ENCODE data around the gene ESR1. TPM values are rescaled to one million over a fixed set of nuclear protein-coding genes. Genes with fewer than 3 reads are reported as not detected.
A peak's percentile ranks its signal among the peaks of the same experiment; 100 is the strongest.
"Not testable (repeated sequence)": the region's sequence is repeated elsewhere in the genome, so short reads cannot be mapped to it uniquely, and the experiment has no call there.

Gene ESR1
- total RNA-seq, 1 donor from 2014 or later: under 0.01 TPM

DNA sequence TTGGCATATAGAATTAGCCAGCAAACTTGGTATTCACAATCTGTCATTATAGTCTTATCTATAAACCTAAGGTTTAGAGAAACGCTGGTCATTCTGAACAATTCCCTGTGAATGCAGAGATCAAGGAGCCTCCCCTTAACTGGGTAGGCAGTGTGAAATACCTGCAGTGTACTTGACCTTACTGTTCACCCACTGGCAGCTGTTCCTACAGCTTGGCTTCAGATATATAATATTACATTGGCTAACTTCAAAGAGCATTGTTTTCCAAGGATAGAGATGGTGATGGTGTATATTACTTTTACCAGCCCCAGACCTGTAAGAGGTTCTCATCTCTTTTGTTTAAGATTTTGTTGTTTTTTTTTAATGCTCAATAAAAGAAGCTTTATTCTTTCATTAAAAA is 168.3 kb downstream of the ESR1 start:
- no peak for DNase-seq (ENCODE audit: low read depth)

DNA sequence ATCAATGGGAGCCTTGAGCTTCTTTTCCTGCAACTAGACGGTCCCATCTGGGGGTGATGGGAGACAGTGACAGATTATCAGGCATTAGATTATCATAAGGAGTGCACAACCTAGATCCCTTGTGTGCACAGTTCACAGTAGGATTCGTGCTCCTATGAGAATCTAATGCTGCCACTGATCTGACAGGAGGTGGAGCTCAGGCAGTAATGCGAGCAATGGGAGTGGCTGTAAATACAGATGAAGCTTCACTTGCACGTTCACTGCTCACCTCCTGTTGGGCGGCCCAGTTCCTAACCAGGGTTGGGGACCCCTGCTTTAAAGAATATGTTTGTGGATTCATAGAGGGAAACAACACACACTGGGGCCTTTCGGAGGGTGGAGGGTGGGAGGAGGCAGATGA is 180.7 kb downstream of the ESR1 start:
- DNase-seq (ENCODE audit: low read depth): not testable (repeated sequence)

DNA sequence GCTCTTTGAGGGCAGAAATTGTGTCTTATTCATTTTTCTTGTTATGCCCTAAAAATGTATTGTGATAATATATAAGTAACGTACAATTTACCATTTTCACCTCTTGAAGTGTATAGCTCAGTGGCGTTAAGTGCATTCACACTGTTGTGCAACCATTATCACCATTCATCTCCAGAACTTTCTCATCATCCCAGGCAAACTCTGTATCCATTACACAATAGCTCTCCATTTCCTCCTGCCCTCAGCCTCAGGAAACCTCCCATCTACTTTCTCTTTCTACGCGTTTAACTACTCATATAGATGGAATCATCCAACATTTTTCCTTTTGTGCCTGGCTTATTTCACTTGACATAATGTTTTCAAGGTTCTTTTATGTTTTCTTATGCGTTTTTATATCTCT is 184.6 kb downstream of the ESR1 start:
- no peak for DNase-seq (ENCODE audit: low read depth)

DNA sequence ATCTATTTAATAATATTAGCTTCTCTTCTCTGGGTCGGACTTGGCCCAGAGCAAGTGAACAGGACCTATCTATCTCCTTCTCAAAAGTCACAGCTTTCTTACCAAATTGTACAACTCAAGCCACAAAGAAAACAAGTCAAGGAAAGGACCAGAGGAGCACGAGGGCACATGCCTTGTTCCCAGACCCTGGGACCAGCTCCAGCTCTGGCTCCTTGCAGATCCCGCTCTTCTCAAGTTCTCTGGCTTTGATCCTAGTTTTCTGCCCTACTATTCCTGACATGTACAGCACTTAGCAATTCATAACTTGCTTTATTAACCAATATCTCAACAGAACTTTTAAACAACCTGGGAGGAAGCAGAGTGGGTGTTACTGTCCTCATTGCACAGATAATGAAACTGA is 185.9 kb downstream of the ESR1 start:
- no peak for DNase-seq (ENCODE audit: low read depth)

DNA sequence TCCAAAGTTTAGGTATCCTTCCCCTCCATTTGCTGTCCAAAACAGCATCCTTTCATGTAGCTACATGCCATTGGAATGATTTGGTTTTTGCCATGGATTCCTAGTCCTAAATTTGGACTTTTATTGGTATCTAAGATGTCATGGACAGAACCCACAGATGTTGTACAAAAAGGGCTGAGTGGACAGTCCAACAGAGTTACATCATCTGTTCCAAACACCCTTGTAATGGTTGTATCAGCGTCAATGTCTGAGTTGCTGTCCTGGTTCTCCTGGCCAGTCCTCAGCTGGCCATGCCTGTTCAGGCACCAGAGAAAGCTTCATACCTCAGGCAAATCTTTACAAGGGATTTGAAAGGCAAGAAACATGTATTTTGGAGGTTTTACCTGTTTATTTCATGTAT is 191.3 kb downstream of the ESR1 start:
- DNase-seq (ENCODE audit: low read depth): peak; percentile 28

DNA sequence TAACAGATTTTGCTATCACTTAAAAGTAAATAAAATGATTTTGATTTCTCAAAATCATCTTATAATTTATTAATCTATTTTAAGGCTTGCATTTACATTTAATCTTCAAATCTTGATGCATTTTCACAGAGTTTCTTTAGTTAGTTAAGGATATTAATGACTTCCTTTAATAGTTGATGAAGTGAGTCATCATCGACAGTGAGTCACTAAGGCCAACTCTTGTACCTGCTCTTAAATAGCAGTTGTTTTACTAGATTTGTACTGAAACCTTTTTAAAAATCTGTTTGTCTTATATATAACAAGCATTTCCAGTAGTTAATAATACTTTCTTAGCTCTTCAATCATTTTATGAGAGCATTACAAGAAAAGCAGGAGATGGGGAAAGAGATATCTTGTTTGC is 191.7 kb downstream of the ESR1 start:
- DNase-seq (ENCODE audit: low read depth): peak; percentile 89

DNA sequence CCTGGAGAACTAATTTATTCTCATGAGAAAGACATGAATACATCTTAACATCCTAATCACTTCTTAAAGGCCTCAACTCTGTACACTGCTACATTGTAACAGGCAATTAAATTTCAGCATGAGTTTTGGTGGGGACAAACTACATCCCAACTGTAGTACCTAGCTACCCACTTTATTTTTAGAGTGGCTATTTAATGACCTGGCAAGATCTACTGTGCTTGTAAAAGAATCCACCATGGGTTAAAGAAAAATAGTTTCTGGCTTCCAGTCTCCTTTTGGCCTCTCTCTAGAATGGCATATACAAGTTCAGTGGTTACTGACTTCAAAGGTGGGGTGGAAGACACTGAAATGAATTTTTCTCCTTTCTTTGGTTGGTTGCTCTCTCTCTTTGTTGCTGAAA is 193.9 kb downstream of the ESR1 start:
- DNase-seq (ENCODE audit: low read depth): no peak

DNA sequence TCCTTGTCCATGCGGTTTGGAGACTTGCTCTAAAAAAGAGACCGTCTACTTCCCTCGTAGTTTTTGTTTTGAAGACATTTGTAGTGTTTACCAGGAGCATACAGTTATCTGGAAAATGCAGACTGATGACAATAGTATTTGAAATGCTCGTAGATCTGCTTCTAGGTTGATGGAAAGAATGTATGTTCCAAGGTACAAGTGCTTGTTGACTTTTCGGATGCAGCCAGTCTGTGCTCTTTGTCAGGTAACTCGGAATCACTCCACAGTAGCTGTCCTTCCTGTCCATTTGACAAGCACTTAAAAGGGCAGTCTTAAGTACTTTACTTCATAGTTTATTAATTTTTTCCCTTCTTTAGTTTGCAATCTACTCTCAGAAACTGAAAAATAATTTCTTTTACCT is 194.8 kb downstream of the ESR1 start:
- no peak for DNase-seq (ENCODE audit: low read depth)

DNA sequence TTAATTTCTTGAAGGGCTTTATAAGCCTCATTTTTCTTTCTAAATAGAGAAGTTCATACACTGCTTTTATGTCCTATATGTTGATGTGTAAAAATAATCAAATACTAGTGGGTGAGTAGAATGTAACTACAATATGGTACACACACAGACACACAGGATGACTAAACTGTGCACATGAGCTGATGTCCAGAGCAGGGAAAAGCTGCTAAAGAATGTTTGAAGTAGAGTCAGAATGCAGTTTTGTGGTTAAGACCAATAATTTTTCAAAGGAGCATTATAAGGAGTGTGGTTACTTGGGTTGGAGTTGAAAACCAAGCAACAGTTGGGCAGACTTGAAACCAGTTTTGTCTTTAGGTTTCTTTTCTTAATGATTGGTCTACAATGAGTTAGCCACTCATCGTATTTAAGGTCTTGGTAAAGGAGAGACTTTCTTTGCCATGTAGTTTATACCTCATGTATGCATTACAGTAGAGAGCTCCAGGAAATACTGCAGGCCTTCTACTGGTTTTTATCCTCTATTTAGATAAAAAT is 196.6 kb downstream of the ESR1 start:
- peak; percentile 61 for DNase-seq (ENCODE audit: low read depth)

DNA sequence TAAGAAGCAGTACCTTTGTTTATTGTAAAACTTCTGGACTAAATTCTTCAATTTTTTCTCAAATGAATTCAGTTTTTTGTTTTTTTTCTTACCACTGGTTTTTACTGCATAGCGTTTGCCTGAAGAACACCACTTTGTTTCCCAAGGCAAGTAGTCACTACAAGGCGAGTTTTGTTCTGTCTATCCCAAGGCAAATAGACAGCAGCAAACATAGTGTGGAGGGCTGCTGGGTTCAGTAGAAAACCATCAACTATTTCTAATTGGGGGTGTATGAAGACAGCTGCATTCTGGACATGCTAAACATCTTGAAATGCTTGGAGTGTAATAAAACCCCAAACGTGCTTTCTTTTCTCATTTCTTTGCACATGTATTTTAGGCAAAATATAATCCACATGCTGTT is 197.4 kb downstream of the ESR1 start:
- no peak for DNase-seq (ENCODE audit: low read depth)

DNA sequence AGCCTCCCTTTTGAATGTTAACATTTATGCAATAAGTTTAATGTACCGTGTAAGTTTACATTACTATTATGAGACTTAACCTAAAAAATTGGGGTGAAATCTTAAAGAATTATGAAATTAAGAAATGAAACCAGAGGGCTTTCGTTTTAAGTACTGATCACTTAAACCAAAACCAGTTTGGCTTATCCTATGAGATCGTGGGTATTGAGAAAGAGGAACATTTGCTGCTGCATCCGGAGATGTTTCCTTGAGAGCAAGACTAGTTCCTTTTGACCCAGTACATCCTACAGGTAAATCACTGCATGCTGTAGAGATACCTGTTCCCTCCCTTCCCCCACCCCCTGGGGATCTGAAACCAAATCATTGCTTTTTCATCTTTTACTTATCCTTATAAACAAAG is 201.3 kb downstream of the ESR1 start:
- DNase-seq (ENCODE audit: low read depth): no peak

DNA sequence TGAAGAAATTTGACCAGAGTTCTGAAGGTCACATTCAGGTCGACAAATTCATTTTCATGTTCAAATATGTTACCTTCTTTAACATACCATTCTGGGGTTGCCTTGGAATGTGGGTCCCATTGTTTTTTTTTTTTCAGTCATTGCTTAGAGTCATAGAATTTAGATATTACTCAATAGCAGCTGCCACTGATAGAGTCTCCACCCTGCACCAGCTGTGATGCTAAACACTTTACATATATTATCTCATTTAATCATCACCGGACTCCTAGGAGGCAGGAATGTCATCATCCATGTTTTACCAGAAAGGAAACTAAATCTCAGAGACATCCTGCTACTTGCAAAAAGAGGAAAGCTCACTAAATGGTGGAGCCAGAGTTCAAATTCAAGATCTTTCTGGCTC is 204.7 kb downstream of the ESR1 start:
- DNase-seq (ENCODE audit: low read depth): no peak

DNA sequence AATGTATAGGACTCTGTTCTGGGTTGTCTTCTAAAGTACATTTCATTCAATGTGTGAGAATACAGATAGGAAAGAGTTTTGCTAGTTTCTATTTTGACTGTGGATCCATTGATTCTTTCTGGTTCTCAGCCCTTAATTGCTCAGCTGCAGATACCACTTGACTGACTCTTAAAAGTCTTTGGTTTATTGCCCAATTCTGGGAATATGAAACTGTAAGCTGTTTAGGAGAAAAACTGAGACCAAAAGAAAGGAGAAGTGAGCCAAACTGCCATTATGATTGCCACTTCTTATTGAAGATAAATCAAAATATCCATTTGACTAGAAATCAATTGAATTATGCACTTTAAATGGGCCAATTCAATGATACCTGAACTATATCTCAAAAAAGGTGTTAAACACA is 211.4 kb downstream of the ESR1 start:
- DNase-seq (ENCODE audit: low read depth): no peak

DNA sequence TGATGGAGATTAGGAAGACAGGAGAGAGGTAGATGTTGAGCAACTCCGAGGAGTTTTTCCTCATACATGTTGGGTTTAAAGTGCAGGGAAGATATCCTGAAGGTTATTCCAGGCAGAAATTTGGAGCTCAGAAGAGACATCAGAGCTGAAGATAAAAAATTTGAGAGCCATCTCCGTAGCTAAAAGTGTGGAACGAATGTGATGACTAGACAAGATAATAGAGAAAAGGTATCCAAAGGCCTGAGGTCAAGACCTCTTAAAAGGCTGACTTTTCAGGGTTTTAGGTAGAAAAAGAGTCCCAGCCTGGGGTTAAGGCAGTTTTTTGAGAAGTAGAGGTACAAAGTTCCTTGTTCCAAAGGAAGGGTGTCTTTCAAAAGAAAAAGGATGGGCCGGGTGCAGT is 214.8 kb downstream of the ESR1 start:
- DNase-seq (ENCODE audit: low read depth): no peak

DNA sequence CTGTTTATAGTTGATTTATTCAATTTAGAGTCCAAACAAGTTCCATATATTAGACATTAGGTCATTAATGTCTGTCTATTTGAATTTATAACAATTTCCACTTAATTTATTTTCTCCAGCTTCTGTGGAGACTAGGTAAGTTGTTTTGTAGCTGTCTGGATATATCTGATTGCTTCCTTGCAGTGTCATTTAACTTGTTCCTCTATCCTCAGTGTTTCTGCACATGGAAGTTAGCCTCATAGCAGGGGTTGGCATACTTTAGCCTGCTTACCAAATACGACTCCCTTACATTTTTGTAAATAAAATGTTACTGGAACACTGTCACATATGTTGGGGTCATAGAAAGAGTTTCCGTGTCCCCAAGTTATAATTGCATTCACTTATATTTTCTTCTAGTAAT is 216.1 kb downstream of the ESR1 start:
- no peak for DNase-seq (ENCODE audit: low read depth)

DNA sequence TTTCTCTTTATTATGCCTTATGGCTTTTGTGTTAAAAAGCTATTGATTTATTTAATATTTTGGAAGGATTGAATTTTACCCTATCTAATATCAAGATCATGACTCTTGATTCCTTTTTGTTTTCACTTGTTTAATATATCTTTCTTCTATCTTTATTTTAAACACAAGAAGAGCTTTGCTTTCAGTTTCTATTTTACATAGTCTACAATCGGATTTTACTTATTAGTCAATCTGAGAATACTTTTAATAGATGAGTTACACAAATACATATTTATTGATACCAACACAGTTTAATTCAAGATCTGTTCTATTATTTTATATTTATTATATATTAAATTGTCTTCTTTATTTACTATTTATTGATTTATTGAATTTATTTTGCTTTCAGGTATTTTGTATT is 218.8 kb downstream of the ESR1 start:
- no peak for DNase-seq (ENCODE audit: low read depth)

DNA sequence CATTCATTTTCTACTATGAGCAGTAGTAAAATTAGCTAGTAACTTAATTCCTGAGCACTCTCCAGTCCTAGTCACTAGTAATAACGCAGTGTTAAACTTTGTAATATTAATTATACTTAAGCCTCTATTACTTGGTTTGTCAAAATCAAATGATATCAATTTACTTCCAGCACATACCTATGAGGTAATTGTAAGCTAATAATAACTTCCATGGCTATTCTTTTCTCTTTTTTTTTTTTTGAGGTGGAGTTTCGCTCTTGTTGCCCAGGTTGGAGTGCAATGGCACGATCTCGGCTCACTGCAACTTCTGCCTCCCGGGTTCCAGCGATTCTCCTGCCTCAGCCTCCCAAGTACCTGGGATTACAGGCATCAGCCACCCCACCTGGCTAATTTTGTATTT is 219.3 kb downstream of the ESR1 start:
- not testable (repeated sequence) for DNase-seq (ENCODE audit: low read depth)

DNA sequence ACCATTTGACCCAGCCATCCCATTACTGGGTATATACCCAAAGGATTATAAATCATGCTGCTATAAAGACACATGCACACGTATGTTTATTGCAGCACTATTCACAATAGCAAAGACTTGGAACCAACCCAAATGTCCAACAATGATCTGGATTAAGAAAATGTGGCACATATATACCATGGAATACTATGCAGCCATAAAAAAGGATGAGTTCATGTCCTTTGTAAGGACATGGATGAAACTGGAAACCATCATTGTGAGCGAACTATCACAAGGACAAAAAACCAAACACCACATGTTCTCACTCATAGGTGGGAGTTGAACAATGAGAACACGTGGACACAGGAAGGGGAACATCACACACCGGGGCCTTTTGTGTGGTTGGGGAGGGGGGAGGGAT is 226.3 kb downstream of the ESR1 start:
- not testable (repeated sequence) for DNase-seq (ENCODE audit: low read depth)

DNA sequence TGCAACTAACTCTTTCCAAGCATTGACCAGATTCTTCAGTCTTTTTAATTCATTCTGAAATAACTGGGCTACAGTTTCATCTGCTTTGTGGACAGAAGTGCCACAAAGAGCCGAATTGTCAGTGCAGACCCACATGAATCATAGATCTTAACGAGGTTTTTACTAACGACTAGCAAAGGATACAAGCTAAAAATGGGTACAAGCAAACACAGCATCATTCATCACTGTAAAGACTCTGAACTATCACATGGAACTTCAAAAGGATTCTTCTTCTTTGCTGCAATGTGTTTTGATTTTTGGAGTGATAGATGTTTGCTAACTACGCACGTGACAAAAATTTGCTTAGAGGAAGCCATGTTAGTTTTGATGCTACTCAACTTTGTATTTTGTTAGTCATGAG is 227.1 kb downstream of the ESR1 start:
- DNase-seq (ENCODE audit: low read depth): no peak

DNA sequence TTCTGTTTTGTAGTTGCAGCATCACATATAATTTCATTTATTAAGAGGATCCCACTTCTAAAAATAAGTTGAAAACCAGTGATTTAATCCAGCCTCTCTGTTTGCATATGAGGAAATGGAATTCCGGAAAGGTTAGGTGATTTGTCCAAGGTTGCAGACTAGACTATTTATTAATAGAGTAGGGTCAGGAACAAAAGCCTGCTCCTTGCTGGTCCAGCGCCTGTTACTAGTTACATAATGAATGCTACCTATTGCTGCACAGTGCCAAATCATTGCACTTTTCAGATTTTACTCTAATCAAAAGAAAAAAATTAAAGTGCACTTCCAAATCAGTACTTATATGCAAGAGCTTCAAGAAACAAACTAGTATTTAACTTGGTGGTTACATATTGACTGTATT is 238.6 kb downstream of the ESR1 start:
- no peak for DNase-seq (ENCODE audit: low read depth)

DNA sequence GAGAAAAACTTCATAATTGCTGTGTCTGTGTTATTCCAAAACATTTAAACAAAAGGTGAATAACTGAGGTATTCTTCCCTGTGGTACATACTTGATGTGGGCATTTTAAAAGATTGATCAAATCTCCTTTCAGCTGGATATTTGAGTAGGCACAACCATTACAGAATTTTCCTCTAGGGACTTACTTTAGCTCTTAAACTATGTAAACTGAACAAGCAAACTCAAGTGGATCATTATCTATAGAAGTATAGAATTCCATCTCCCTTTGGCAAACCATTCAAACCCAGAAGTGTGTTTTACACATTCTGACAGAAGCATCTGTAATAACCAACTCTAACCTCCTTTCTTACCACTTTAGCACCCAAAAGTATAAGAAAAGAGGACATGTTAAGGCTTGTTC is 241.4 kb downstream of the ESR1 start:
- no peak for DNase-seq (ENCODE audit: low read depth)

DNA sequence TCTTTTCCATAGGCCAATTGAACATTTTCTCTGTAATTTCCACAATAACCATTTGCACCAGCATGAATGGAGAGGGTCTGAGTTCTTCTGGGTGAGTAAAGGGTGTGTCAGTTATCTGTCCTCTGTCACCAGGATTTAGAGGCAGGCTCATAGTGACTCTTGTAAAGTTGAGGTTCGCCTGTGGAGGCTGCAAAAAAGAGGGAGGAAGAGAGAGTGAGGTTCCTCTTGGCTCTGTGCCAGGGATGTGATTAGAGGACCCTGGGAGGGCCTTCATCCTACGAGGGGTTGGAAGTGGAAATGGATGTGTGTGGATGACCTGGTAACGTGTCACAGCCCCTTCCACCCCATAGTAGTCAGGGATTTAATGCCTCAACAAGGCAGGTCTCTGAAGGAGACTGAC is 242.0 kb downstream of the ESR1 start:
- DNase-seq (ENCODE audit: low read depth): no peak

DNA sequence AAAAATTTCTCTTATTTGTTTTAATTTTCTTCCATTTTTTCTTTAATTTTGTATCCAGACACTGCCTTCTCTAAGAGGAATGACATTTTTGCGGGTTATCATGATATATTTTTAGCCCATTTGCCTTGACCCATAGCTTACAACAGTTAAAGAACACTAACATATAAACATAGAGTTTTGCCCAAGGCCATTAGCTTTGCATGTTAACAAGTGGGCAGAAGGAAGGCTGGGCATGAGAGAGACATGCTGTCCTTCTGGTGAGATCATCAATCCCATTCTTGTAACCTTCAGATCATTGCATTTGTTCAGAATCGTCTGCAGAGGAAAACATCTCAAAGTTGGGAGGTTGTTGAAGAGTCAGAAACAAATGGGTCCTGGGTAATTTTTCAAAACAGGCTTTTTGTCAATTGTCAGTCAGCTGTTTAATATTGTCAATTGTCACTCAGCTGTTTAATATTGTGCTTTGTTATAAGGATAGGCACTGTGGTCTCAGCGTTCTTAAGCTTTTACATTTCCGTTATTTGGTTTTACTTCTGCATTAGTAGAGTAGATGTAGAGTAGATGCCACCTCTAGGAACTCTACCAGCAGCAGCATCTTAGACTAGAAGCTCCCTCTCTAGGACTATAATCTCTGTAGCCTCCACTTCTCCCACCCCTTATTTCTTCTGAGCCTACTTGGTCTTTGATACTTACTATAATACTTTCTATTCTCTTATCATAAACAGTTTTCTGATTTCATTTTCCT is 243.1 kb downstream of the ESR1 start:
- no peak for DNase-seq (ENCODE audit: low read depth)

DNA sequence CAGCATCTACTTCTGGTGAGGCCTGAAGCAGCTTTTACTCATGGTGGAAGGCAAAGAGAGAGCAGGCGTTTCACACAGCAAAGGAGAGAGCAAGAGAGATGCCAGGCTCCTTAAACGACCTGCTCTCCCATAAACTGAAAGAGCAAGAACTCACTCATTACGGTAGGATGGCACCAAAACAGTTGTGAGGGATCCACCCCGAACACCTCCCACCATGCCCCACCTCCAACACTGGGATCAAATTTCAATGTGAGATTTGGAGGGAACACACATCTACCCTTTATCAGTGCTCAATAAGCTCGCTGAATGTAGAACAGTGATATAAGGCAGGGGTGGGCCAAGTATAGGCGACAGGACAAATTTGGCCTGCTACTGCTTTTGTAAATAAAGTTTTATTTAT is 244.6 kb downstream of the ESR1 start:
- no peak for DNase-seq (ENCODE audit: low read depth)

Data from renal cortical epithelial cell (primary cell).